PC-9 (cell line): ENCODE data around the gene MKNK2.

Source experiments
- CTCF ChIP-seq: fragments of 200-600 bp; sonication (generic); conservative IDR thresholded peaks from 2 replicates; pipeline ENCODE4 v1.6.1; 2017; ENCODE audit warnings: mixed run types, antibody characterized with exemption, mild to moderate bottlenecking, moderate library complexity
- EZH2 ChIP-seq: fragments of 200-600 bp; sonication (generic); IDR thresholded peaks from 2 replicates; pipeline ENCODE4 v1.8.0; 2017; ENCODE audit warnings: antibody characterized with exemption, low read depth

DNA sequence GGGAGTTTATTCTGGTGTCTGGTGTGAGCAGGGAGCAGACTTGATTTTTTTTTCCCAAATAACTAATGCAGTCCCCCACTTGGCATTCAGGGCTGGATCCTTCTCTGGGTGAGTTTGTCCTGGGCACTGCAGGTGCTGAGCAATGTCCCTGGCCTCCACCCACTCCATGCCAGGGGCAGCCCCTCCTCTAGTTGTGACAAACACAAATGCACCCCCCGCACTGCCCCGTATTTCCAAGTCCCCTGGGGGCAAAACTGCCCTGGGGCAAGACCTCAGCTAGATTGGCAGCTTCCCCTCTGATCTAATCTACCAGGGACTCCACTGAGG is 38.6 kb upstream of the MKNK2 start:
- no peak for TF ChIP-seq CTCF
- no peak for TF ChIP-seq EZH2
